ENCODE data around the gene AIRE. TPM values are rescaled to one million over a fixed set of nuclear protein-coding genes. Genes with fewer than 3 reads are reported as not detected.

Gene AIRE
- total and polyA plus RNA-seq, 2 donors (not counting 1 experiment from before 2014, with no cell fraction given): not detected

DNA sequence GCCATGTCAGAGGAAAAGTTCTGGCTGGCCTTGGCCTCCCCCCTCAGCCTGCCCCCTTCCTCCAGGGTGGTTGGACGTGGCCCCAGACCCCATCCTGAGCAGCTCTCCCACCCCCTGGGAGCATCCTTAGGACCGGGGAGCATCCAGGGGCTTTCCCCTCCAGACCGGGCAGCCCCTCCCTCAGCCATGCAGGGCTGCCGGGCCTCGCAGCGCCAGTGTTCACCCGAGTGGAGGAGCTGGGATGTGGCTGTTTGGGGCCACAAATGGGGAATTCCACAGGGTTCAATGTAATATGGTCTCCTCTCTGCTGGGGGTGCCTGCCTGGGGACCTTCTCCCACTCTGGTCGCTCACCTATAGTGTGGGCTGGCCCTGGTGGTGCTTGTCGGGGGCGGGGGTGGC is 10.0 kb downstream of the AIRE start:
- Histone ChIP-seq H2AFZ (ENCODE audit: low read length) (no peak overlapping the region), H3K4me2 (ENCODE audit: extremely low read depth, insufficient read depth, low read length) (no peak overlapping the region), H4K20me1 (ENCODE audit: control insufficient read depth, extremely low read depth, insufficient read depth, low read length) (no peaks in the 10 kb centered on the region), H3K36me3 (ENCODE audit: control insufficient read depth, insufficient read depth, low read length) (no peaks in the 10 kb centered on the region), H3K4me3 (replicated peaks in 1 of 4; ENCODE audit: control extremely low read depth in 1 of 4, insufficient read depth in 1 of 4, low read depth in 3 of 4, low read length in 4 of 4) (no peak overlapping the region), H3K27ac (ENCODE audit: insufficient read depth, low read length) (no peak overlapping the region), H3K79me2 (ENCODE audit: control insufficient read depth, insufficient read depth, low read length) (peaks cover 2% of the 10 kb centered on the region), H3K4me1 (ENCODE audit: control insufficient read depth, extremely low read depth, insufficient read depth, low read length) (peaks cover 2% of the 10 kb centered on the region), H3K27me3 (ENCODE audit: control insufficient read depth, insufficient read depth, low read length) (no peaks in the 10 kb centered on the region), H3K9me3 (ENCODE audit: control insufficient read depth, insufficient read depth, low read depth, low read length) (no peaks in the 10 kb centered on the region), H3K9ac (ENCODE audit: insufficient read depth, low read length) (no peak overlapping the region)
- DNase-seq (ENCODE audit: low read depth in 2 of 2): no peak
- TF ChIP-seq EZH2 (IDR thresholded peaks at IDR 0.05; ENCODE audit: low read length, missing control alignments): no peak
- TF ChIP-seq, protein P1, sequence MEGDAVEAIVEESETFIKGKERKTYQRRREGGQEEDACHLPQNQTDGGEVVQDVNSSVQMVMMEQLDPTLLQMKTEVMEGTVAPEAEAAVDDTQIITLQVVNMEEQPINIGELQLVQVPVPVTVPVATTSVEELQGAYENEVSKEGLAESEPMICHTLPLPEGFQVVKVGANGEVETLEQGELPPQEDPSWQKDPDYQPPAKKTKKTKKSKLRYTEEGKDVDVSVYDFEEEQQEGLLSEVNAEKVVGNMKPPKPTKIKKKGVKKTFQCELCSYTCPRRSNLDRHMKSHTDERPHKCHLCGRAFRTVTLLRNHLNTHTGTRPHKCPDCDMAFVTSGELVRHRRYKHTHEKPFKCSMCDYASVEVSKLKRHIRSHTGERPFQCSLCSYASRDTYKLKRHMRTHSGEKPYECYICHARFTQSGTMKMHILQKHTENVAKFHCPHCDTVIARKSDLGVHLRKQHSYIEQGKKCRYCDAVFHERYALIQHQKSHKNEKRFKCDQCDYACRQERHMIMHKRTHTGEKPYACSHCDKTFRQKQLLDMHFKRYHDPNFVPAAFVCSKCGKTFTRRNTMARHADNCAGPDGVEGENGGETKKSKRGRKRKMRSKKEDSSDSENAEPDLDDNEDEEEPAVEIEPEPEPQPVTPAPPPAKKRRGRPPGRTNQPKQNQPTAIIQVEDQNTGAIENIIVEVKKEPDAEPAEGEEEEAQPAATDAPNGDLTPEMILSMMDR (conservative IDR thresholded peaks at IDR 0.05 in 1 of 2, IDR thresholded peaks at IDR 0.05 in 1 of 2; ENCODE audit: low read depth in 1 of 2, low read length in 2 of 2): no peak

DNA sequence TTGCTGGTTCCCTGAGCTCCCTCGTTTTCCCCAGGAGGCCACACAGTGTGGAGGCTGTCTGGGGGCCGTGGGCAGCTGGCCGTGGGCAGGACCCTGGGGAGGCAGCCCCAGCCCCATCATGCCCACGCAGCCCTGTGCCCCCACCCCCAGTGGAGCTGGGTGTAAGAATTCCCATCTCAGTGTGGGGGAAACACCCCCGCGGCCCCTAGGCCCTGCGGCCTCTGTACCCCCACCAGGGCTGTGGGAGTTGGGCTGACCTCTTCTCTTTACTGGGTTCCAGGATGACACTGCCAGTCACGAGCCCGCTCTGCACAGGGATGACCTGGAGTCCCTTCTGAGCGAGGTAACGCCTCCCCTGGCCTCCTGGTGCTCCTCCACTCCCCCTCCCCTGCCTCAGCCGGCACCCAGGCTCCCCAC is 10.4 kb downstream of the AIRE start:
- H2AFZ ChIP-seq (ENCODE audit: low read length): no peak overlapping the region
- no peak overlapping the region for H3K9ac ChIP-seq (ENCODE audit: insufficient read depth, low read length)
- H3K36me3 ChIP-seq (ENCODE audit: control insufficient read depth, insufficient read depth, low read length): no peaks in the 10 kb centered on the region
- peaks cover 3% of the 10 kb centered on the region for H3K4me1 ChIP-seq (ENCODE audit: control insufficient read depth, extremely low read depth, insufficient read depth, low read length)
- no peak for DNase-seq (ENCODE audit: low read depth in 2 of 2)
- H3K79me2 ChIP-seq (ENCODE audit: control insufficient read depth, insufficient read depth, low read length): peaks cover 6% of the 10 kb centered on the region
- no peak overlapping the region for H3K4me2 ChIP-seq (ENCODE audit: extremely low read depth, insufficient read depth, low read length)
- H4K20me1 ChIP-seq (ENCODE audit: control insufficient read depth, extremely low read depth, insufficient read depth, low read length): no peaks in the 10 kb centered on the region
- no peaks in the 10 kb centered on the region for H3K27me3 ChIP-seq (ENCODE audit: control insufficient read depth, insufficient read depth, low read length)
- H3K4me3 ChIP-seq (replicated peaks in 1 of 4; ENCODE audit: control extremely low read depth in 1 of 4, insufficient read depth in 1 of 4, low read depth in 3 of 4, low read length in 4 of 4): no peak overlapping the region
- TF ChIP-seq, protein P1 (conservative IDR thresholded peaks at IDR 0.05 in 1 of 2, IDR thresholded peaks at IDR 0.05 in 1 of 2; ENCODE audit: low read depth in 1 of 2, low read length in 2 of 2): no peak
- TF ChIP-seq EZH2 (IDR thresholded peaks at IDR 0.05; ENCODE audit: low read length, missing control alignments): no peak
- H3K9me3 ChIP-seq (ENCODE audit: control insufficient read depth, insufficient read depth, low read depth, low read length): no peaks in the 10 kb centered on the region
- H3K27ac ChIP-seq (ENCODE audit: insufficient read depth, low read length): no peak overlapping the region

- Histone ChIP-seq H3K4me1 (ENCODE audit: control insufficient read depth, extremely low read depth, insufficient read depth, low read length) (peaks cover 5% of the 10 kb centered on the region), H3K4me3 (replicated peaks in 1 of 4; ENCODE audit: control extremely low read depth in 1 of 4, insufficient read depth in 1 of 4, low read depth in 3 of 4, low read length in 4 of 4) (no peak overlapping the region), H2AFZ (ENCODE audit: low read length) (no peak overlapping the region), H3K27ac (ENCODE audit: insufficient read depth, low read length) (no peak overlapping the region), H3K27me3 (ENCODE audit: control insufficient read depth, insufficient read depth, low read length) (no peaks in the 10 kb centered on the region), H3K79me2 (ENCODE audit: control insufficient read depth, insufficient read depth, low read length) (peaks cover 10% of the 10 kb centered on the region), H3K9ac (ENCODE audit: insufficient read depth, low read length) (no peak overlapping the region), H3K36me3 (ENCODE audit: control insufficient read depth, insufficient read depth, low read length) (no peaks in the 10 kb centered on the region), H3K4me2 (ENCODE audit: extremely low read depth, insufficient read depth, low read length) (no peak overlapping the region), H3K9me3 (ENCODE audit: control insufficient read depth, insufficient read depth, low read depth, low read length) (no peaks in the 10 kb centered on the region), H4K20me1 (ENCODE audit: control insufficient read depth, extremely low read depth, insufficient read depth, low read length) (no peaks in the 10 kb centered on the region)
- DNase-seq (ENCODE audit: low read depth in 2 of 2): no peak
- no peak for TF ChIP-seq EZH2 (IDR thresholded peaks at IDR 0.05; ENCODE audit: low read length, missing control alignments)
- TF ChIP-seq, protein P1 (conservative IDR thresholded peaks at IDR 0.05 in 1 of 2, IDR thresholded peaks at IDR 0.05 in 1 of 2; ENCODE audit: low read depth in 1 of 2, low read length in 2 of 2): no peak
Measured at GRCh38 chr21:44296916-44297315, 11.2 kb downstream of the AIRE start.

Measured in fibroblast of lung (primary cell).